ENCODE results near the gene ADAMTS8. TPM values are rescaled to one million over a fixed set of nuclear protein-coding genes. Genes with fewer than 3 reads are reported as not detected.

ADAMTS8 gene
- total and polyA plus RNA-seq, 9 of the 15 experiments (the other 6 are each of a cell fraction or from before 2014, with no cell fraction given), result not detected

GRCh38 chr11:130416530-130416882 is 11.9 kb downstream of the ADAMTS8 start:
- POLR2A ChIA-PET, result interaction anchor here (0.5 to 1.1 kb wide), 3 partner anchors 11 to 408 kb away, joined by 3 to 4 read pairs (median 3); partner anchors contain the start of gene ADAMTS8
- TF ChIP-seq TAL1 (IDR thresholded peaks at IDR 0.05) (no peak), FUS (optimal IDR thresholded peaks at IDR 0.05; ENCODE audit: low read depth, low read length) (no peak), HNRNPUL1 (IDR thresholded peaks at IDR 0.05; ENCODE audit: low read length) (no peak), ZBTB1 (CRISPR knock-in tag; IDR thresholded peaks at IDR 0.05; ENCODE audit: borderline replicate concordance, low read depth) (no peak), JUN (IDR thresholded peaks at IDR 0.05; ENCODE audit: borderline replicate concordance, low read depth, low read length) (no peak), JUN (CRISPR knock-in tag; IDR thresholded peaks at IDR 0.05; ENCODE audit: borderline replicate concordance) (no peak), GATA2 (CRISPR knock-in tag; IDR thresholded peaks at IDR 0.05) (no peak), ZNF609 (CRISPR knock-in tag; IDR thresholded peaks at IDR 0.05; ENCODE audit: borderline replicate concordance) (no peak), ZNF707 (CRISPR knock-in tag; conservative IDR thresholded peaks at IDR 0.05) (no peak), ZNF232 (CRISPR knock-in tag; IDR thresholded peaks at IDR 0.05) (no peak), HMGN3 (IDR thresholded peaks at IDR 0.05; ENCODE audit: borderline replicate concordance, extremely low read depth, insufficient read length, low read depth, low read length) (no peak), ZNF354B (CRISPR knock-in tag; IDR thresholded peaks at IDR 0.05) (no peak), KHSRP (IDR thresholded peaks at IDR 0.05) (no peak), ZNF347 (CRISPR knock-in tag; IDR thresholded peaks at IDR 0.05; ENCODE audit: low read depth) (no peak), USF1 (CRISPR knock-in tag; IDR thresholded peaks at IDR 0.05) (no peak), YY1 (IDR thresholded peaks at IDR 0.05; ENCODE audit: borderline replicate concordance in 1 of 3, control insufficient read depth in 1 of 3, extremely low read depth in 1 of 3, insufficient read depth in 3 of 3, insufficient read length in 1 of 3, insufficient replicate concordance in 2 of 3, low read depth in 1 of 3, low read length in 2 of 3) (no peak)

More at GRCh38 chr11:130416530-130416882, 11.9 kb downstream of the ADAMTS8 start:
- H3K79me2 ChIP-seq (ENCODE audit: control insufficient read depth, insufficient read depth, low read length), result no peaks in the 10 kb centered on the region
- no peaks in the 10 kb centered on the region for H3K9me1 ChIP-seq (ENCODE audit: control insufficient read depth, insufficient read depth, low read length)
- no peaks in the 10 kb centered on the region for H3K9me3 ChIP-seq (replicated peaks; ENCODE audit: control insufficient read depth, insufficient read depth, low read depth, low read length)
- no peak overlapping the region for H2AFZ ChIP-seq (ENCODE audit: low read depth, low read length)
- in situ Hi-C loops (cut with MboI) (no loop called here), intact Hi-C loops (cut with micrococcal nuclease) (no loop called here)
- no peak overlapping the region for H3K27ac ChIP-seq (ENCODE audit: extremely low read depth, low read depth, low read length)
- CTCF ChIA-PET (ENCODE audit: low intra/inter-chr PET ratio), result no interaction called here
- ATAC-seq (no peak), FAIRE-seq (no peak), DNase-seq (ENCODE audit: extremely low read depth in 1 of 4, low spot score in 3 of 4) (no peak)
- 5% methylated on average over 12 of the region's 12 CpGs for WGBS (ENCODE audit: insufficient coverage, low coverage, missing lambda C conversion rate)
- H4K20me1 ChIP-seq (replicated peaks; ENCODE audit: control insufficient read depth, insufficient read depth, low read length), result peaks cover 6% of the 10 kb centered on the region; the same call in 1 of the 2 replicates
- H3K27me3 ChIP-seq (ENCODE audit: control insufficient read depth in 2 of 2, insufficient read depth in 2 of 2, low read length in 2 of 2), result peaks cover 50 to 87% of the 10 kb centered on the region in 2 experiments
- no peak overlapping the region for H3K9ac ChIP-seq (ENCODE audit: insufficient read depth in 1 of 2, low read depth in 2 of 2, low read length in 2 of 2)
- H3K4me2 ChIP-seq (ENCODE audit: insufficient read depth, low read length), result no peak overlapping the region
- peaks cover 0 to 7% of the 10 kb centered on the region in 2 experiments; a peak in 1 of 5 replicates for H3K4me1 ChIP-seq (replicated peaks in 1 of 2; ENCODE audit: control insufficient read depth in 2 of 2, insufficient read depth in 2 of 2, low read length in 2 of 2)
- H3K36me3 ChIP-seq (ENCODE audit: control insufficient read depth, insufficient read depth, low read length), result no peaks in the 10 kb centered on the region
- BruUV-seq (replicated peaks), result no TSS peak
- no peak overlapping the region for H3K4me3 ChIP-seq
